Measurements from ENCODE around the gene SQOR.

Gene SQOR

GRCh38 chr15:45634432-45635190, at the start of gene SQOR:
Gene SQOR (plus strand): TSS chr15:45635029. CDS start chr15:45658924, 23,895 bp downstream.
- peak; percentile 30 to 31 for DNase-seq (ENCODE audit: low read depth in 2 of 2)

GRCh38 chr15:45585069-45585791, 49.6 kb upstream of the SQOR start:
- no peak for DNase-seq (ENCODE audit: low read depth in 2 of 2)

- DNase-seq (ENCODE audit: low read depth in 2 of 2): no peak
Measured at GRCh38 chr15:45586125-45586524, 48.7 kb upstream of the SQOR start.

- DNase-seq (ENCODE audit: low read depth in 2 of 2): no peak
Measured at GRCh38 chr15:45586601-45587094, 48.2 kb upstream of the SQOR start.

GRCh38 chr15:45587095-45587862, 47.5 kb upstream of the SQOR start, which contains the start of gene BLOC1S6:
Gene BLOC1S6 (plus strand): TSS chr15:45587379. CDS start chr15:45587444, 65 bp downstream.
- peak; percentile 70 to 78 for DNase-seq (ENCODE audit: low read depth in 2 of 2)

GRCh38 chr15:45587863-45588170, 47.0 kb upstream of the SQOR start:
- DNase-seq (ENCODE audit: low read depth in 2 of 2): no peak

GRCh38 chr15:45588219-45588875, 46.5 kb upstream of the SQOR start:
- DNase-seq (ENCODE audit: low read depth in 2 of 2): no peak

GRCh38 chr15:45589256-45589655, 45.6 kb upstream of the SQOR start:
- DNase-seq (ENCODE audit: low read depth in 2 of 2): no peak

- no peak for DNase-seq (ENCODE audit: low read depth in 2 of 2)
Measured at GRCh38 chr15:45594319-45594718, 40.5 kb upstream of the SQOR start.

- no peak for DNase-seq (ENCODE audit: low read depth in 2 of 2)
Measured at GRCh38 chr15:45594835-45595530, 39.8 kb upstream of the SQOR start.

GRCh38 chr15:45603881-45604280, 30.9 kb upstream of the SQOR start:
- no peak for DNase-seq (ENCODE audit: low read depth in 2 of 2)

GRCh38 chr15:45604326-45604725, 30.5 kb upstream of the SQOR start:
- DNase-seq (ENCODE audit: low read depth in 2 of 2): no peak

- no peak for DNase-seq (ENCODE audit: low read depth in 2 of 2)
Measured at GRCh38 chr15:45606413-45606812, 28.4 kb upstream of the SQOR start.

GRCh38 chr15:45606841-45607240, 28.0 kb upstream of the SQOR start:
- DNase-seq (ENCODE audit: low read depth in 2 of 2): no peak

- no peak for DNase-seq (ENCODE audit: low read depth in 2 of 2)
Measured at GRCh38 chr15:45611305-45611704, 23.5 kb upstream of the SQOR start.

GRCh38 chr15:45612790-45613415, 21.9 kb upstream of the SQOR start:
- no peak for DNase-seq (ENCODE audit: low read depth in 2 of 2)

- DNase-seq (ENCODE audit: low read depth in 2 of 2): no peak
Measured at GRCh38 chr15:45616901-45617323, 17.9 kb upstream of the SQOR start.

- DNase-seq (ENCODE audit: low read depth in 2 of 2): no peak
Measured at GRCh38 chr15:45618813-45619212, 16.0 kb upstream of the SQOR start.

- no peak for DNase-seq (ENCODE audit: low read depth in 2 of 2)
Measured at GRCh38 chr15:45628136-45628535, 6.7 kb upstream of the SQOR start.

GRCh38 chr15:45630917-45631691, 3.7 kb upstream of the SQOR start:
- no peak for DNase-seq (ENCODE audit: low read depth in 2 of 2)

Measured in activated CD8-positive, alpha-beta memory T cell treated with anti-CD3 and anti-CD28 coated beads for 4 hours (primary cell).